MM.1S (cell line): ENCODE results near the gene CDKL4.

Experiments used
- DNase-seq: peaks from one replicate; pipeline ENCODE4 v3.0.0-alpha.2; 2015
- H2AFZ ChIP-seq: fragments of 300-600 bp; sonication (generic); 2 replicates; pipeline ENCODE4 v1.6.0; 2016; ENCODE audit warnings: antibody characterized with exemption, low read length
- H3F3A ChIP-seq: fragments of 300-600 bp; sonication (generic); 2 replicates; pipeline ENCODE4 v1.6.1; 2016; ENCODE audit warnings: mild to moderate bottlenecking, antibody characterized with exemption, low read length, moderate library complexity, mixed read lengths; ENCODE audit not compliant: insufficient read depth
- H3K27ac ChIP-seq: fragments of 300-600 bp; sonication (generic); 2 replicates; pipeline ENCODE4 v1.5.1; 2016; ENCODE audit warnings: mild to moderate bottlenecking, low read length
- H3K27me3 ChIP-seq: fragments of 300-600 bp; sonication (generic); replicated peaks from 2 replicates; pipeline ENCODE4 v1.6.0; 2016; ENCODE audit warnings: low read length; ENCODE audit not compliant: insufficient read depth
- H3K36me3 ChIP-seq: fragments of 300-600 bp; sonication (generic); replicated peaks from 2 replicates; pipeline ENCODE4 v1.6.1; 2016; ENCODE audit warnings: mild to moderate bottlenecking, low read length, mixed read lengths; ENCODE audit not compliant: insufficient read depth
- H3K4me1 ChIP-seq: fragments of 300-600 bp; sonication (generic); 2 replicates; pipeline ENCODE4 v1.6.1; 2016; ENCODE audit warnings: low read length, mixed read lengths
- H3K4me2 ChIP-seq: fragments of 300-600 bp; sonication (generic); 2 replicates; pipeline ENCODE4 v1.6.0; 2016; ENCODE audit warnings: low read depth, low read length
- H3K4me3 ChIP-seq: fragments of 300-600 bp; sonication (generic); 2 replicates; pipeline ENCODE4 v1.5.1; 2016; ENCODE audit warnings: low read length, mixed read lengths
- H3K79me2 ChIP-seq: fragments of 300-600 bp; sonication (generic); 2 replicates; pipeline ENCODE4 v1.6.1; 2016; ENCODE audit warnings: mixed run types, low read length, mixed read lengths
- H3K9ac ChIP-seq: fragments of 300-600 bp; sonication (generic); 2 replicates; pipeline ENCODE4 v1.6.1; 2016; ENCODE audit warnings: low read length, mixed read lengths
- H3K9me2 ChIP-seq: fragments of 300-600 bp; sonication (generic); replicated peaks from 2 replicates; pipeline ENCODE4 v1.6.1; 2016; ENCODE audit warnings: mild to moderate bottlenecking, low read length, mixed read lengths; ENCODE audit not compliant: insufficient read depth
- H3K9me3 ChIP-seq: fragments of 300-600 bp; sonication (generic); replicated peaks from 2 replicates; pipeline ENCODE4 v1.6.1; 2016; ENCODE audit warnings: mild to moderate bottlenecking, low read length, mixed read lengths; ENCODE audit not compliant: insufficient read depth
- H4K20me1 ChIP-seq: fragments of 300-600 bp; sonication (generic); 2 replicates; pipeline ENCODE4 v1.6.1; 2016; ENCODE audit warnings: mild to moderate bottlenecking, low read length, moderate library complexity, mixed read lengths; ENCODE audit not compliant: insufficient read depth
- CTCF ChIP-seq: fragments of 300-600 bp; sonication (generic); IDR thresholded peaks from 2 replicates; pipeline ENCODE4 v1.5.1; 2016; ENCODE audit warnings: antibody characterized with exemption, low read length, mixed read lengths
- EZH2 ChIP-seq: fragments of 300-600 bp; sonication (generic); optimal IDR thresholded peaks from 2 replicates; pipeline ENCODE3; 2017; ENCODE audit warnings: low read depth, mild to moderate bottlenecking, antibody characterized with exemption, low read length, mixed read lengths
- EZH2phosphoT487 ChIP-seq: fragments of 300-600 bp; sonication (generic); IDR thresholded peaks from 2 replicates; pipeline ENCODE4 v1.6.1; 2018; ENCODE audit warnings: antibody characterized with exemption, low read length

The CDKL4 gene

DNA sequence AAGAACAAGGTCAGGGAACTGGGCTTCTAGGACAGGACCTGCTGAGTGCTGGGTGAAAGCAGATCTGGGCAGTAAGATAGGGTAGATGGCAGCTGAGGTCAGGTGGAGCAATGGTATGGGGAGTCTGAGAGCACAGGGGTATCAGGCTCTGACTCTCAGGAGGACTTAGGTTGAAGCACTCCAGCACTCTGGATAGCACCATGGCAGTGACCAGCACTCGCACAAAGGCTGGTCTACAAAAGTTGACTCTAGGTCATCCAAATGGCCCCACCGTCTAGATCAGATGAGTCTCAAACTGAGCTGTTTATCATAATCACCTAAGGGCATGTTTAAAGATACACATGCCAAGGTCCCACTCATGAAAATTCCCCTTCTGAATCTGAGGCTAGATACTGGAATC is 60.1 kb downstream of the CDKL4 start:
- Histone ChIP-seq H3K27me3 (no peaks in the 10 kb centered on the region), H3K4me2 (no peak overlapping the region), H3K4me1 (no peaks in the 10 kb centered on the region), H3K4me3 (no peak overlapping the region), H3K9me3 (no peaks in the 10 kb centered on the region), H3K9ac (no peak overlapping the region), H3K36me3 (no peaks in the 10 kb centered on the region), H4K20me1 (no peaks in the 10 kb centered on the region), H2AFZ (no peak overlapping the region), H3K79me2 (no peaks in the 10 kb centered on the region), H3F3A (no peaks in the 10 kb centered on the region), H3K27ac (no peak overlapping the region), H3K9me2 (no peaks in the 10 kb centered on the region)
- no peak for DNase-seq
- TF ChIP-seq EZH2phosphoT487 (no peak), CTCF (no peak)

DNA sequence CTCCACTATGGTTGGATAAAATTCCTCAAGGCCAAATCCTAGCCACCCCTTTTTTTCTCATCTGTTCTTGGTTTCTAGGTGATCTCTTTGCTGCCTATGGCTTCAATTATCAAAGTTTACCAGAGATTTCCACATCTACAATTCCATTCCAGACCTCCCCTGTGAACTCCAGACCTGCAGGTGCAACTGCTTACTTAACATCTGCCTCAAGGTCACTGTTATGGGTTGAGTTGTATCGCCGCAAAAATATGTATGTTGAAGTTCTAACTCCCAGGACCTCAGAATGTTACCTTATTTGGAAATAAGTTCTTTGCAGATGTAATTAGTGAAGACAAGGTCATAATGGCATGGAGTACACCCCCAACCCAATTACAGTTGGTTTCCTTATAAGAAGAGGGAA is 62.5 kb downstream of the CDKL4 start:
- no peak for TF ChIP-seq EZH2
- TF ChIP-seq CTCF, result no peak
- no peak for TF ChIP-seq EZH2phosphoT487
- Histone ChIP-seq H3K27me3 (no peaks in the 10 kb centered on the region), H3F3A (no peaks in the 10 kb centered on the region), H3K9me2 (no peaks in the 10 kb centered on the region), H3K4me2 (no peak overlapping the region), H4K20me1 (no peaks in the 10 kb centered on the region), H3K27ac (no peak overlapping the region), H3K4me1 (no peaks in the 10 kb centered on the region), H3K9ac (no peak overlapping the region), H3K36me3 (no peaks in the 10 kb centered on the region), H3K4me3 (no peak overlapping the region), H3K79me2 (no peaks in the 10 kb centered on the region), H2AFZ (no peak overlapping the region), H3K9me3 (no peaks in the 10 kb centered on the region)
- no peak for DNase-seq

GRCh38 chr2:39179974-39180960 is 63.5 kb downstream of the CDKL4 start:
- H4K20me1 ChIP-seq, result no peaks in the 10 kb centered on the region
- no peak overlapping the region for H3K4me3 ChIP-seq
- no peaks in the 10 kb centered on the region for H3F3A ChIP-seq
- no peak overlapping the region for H3K4me2 ChIP-seq
- H3K79me2 ChIP-seq, result no peaks in the 10 kb centered on the region
- H3K9me2 ChIP-seq, result no peaks in the 10 kb centered on the region
- no peak overlapping the region for H3K9ac ChIP-seq
- H2AFZ ChIP-seq, result no peak overlapping the region
- H3K9me3 ChIP-seq, result no peaks in the 10 kb centered on the region
- no peaks in the 10 kb centered on the region for H3K4me1 ChIP-seq
- no peaks in the 10 kb centered on the region for H3K36me3 ChIP-seq
- no peak overlapping the region for H3K27ac ChIP-seq
- no peaks in the 10 kb centered on the region for H3K27me3 ChIP-seq
- TF ChIP-seq CTCF (no peak), EZH2phosphoT487 (no peak), EZH2 (no peak)
- no peak for DNase-seq
